ENCODE measurements around the gene LGR4. TPM values are rescaled to one million over a fixed set of nuclear protein-coding genes. Genes with fewer than 3 reads are reported as not detected.

Gene LGR4
- 3.3 TPM in 2 replicates for total RNA-seq
- 3.1 TPM for total RNA-seq (2013)
- 0.92 and 1.9 TPM in 2 replicates for polyA plus RNA-seq
- 3.1 and 3.4 TPM in 2 replicates for polyA minus RNA-seq

- H2AFZ ChIP-seq (ENCODE audit: insufficient read depth, low read depth, low read length, poor library complexity, severe bottlenecking): peak within 1 kb of the TSS; percentile 71
- ChIA-PET POLR2A (no interaction called here), CTCF (interaction anchor here (0.7 to 2.5 kb wide), 6 partner anchors 10 to 289 kb away, joined by 3 to 13 read pairs (median 4); no protein-coding TSS in a partner anchor)
- peak within 1 kb of the TSS; percentile 70 for H3K9ac ChIP-seq (ENCODE audit: low read length)
- peak within 1 kb of the TSS; percentile 94 for H3K4me2 ChIP-seq (replicated peaks; ENCODE audit: low read depth, low read length, poor library complexity, severe bottlenecking)
- ATAC-seq (ENCODE audit: low read depth) (peak; percentile 88), DNase-seq (peak; percentile 80)
- WGBS (ENCODE audit: insufficient coverage): under 1% methylated on average over 50 of the region's 57 CpGs
- intact Hi-C loops (cut with micrococcal nuclease): loop anchor here (1.0 to 2.0 kb wide), 2 partner anchors 34 to 110 kb away; partner anchors contain the start of genes CCDC34 and LIN7C
- H3K27me3 ChIP-seq (replicated peaks in 1 of 4; ENCODE audit: control extremely low read depth in 1 of 4, control insufficient read depth in 3 of 4, insufficient read depth in 4 of 4, low read length in 3 of 4): peaks cover 0 to 8% (median 0%) of the 10 kb centered on the region in 4 experiments
- Mint-ChIP-seq H3K9me3 (ENCODE audit: insufficient read depth) (no peaks in the 10 kb centered on the region), H3K4me3 (peak within 1 kb of the TSS; percentile 92), H3K27me3 (peaks cover 4% of the 10 kb centered on the region), H3K4me1 (peaks cover 22% of the 10 kb centered on the region), H3K27ac (peak within 1 kb of the TSS; percentile 63)
- H3K4me1 ChIP-seq (ENCODE audit: control insufficient read depth in 2 of 2, insufficient read depth in 2 of 2, low read length in 2 of 2): peaks cover 11% of the 10 kb centered on the region in 2 donors
- no peaks in the 10 kb centered on the region for H4K20me1 ChIP-seq (ENCODE audit: control insufficient read depth, insufficient read depth, low read length, poor library complexity, severe bottlenecking)
- no peak within 1 kb of the TSS for H3K27ac ChIP-seq (ENCODE audit: low read length in 2 of 2)
- H3K4me3 ChIP-seq (ENCODE audit: control extremely low read depth in 1 of 5, extremely low read depth in 1 of 5, insufficient read depth in 1 of 5, low read depth in 2 of 5, low read length in 4 of 5): peak within 1 kb of the TSS; percentile 52 to 72 (median 66)
- no peaks in the 10 kb centered on the region for H3K79me2 ChIP-seq (ENCODE audit: control insufficient read depth, insufficient read depth, low read length)
- no peaks in the 10 kb centered on the region for H3K9me3 ChIP-seq (ENCODE audit: control extremely low read depth in 1 of 3, control insufficient read depth in 2 of 3, insufficient read depth in 1 of 3, low read length in 2 of 3)
- TF ChIP-seq CTCF (IDR thresholded peaks at IDR 0.05): no peak
- TF ChIP-seq EZH2 (IDR thresholded peaks at IDR 0.05; ENCODE audit: borderline replicate concordance, insufficient read depth, low read depth, low read length, poor library complexity, severe bottlenecking): no peak
- no peaks in the 10 kb centered on the region for H3K36me3 ChIP-seq (replicated peaks in 1 of 2; ENCODE audit: control extremely low read depth in 1 of 2, control insufficient read depth in 1 of 2, extremely low read depth in 1 of 2, insufficient read depth in 2 of 2, low read length in 1 of 2)
These were observed at the start of gene LGR4 for GRCh38 chr11:27472398-27473016. LGR4 (minus strand) TSS chr11:27472790; CDS start chr11:27472302, 488 bp downstream.

GRCh38 chr11:27520226-27520625 lies 47.6 kb upstream of the LGR4 start:
- H3K9me3 ChIP-seq (ENCODE audit: control extremely low read depth in 1 of 3, control insufficient read depth in 2 of 3, insufficient read depth in 1 of 3, low read length in 2 of 3): peaks cover 0 to 3% (median 2%) of the 10 kb centered on the region in 3 donors
- DNase-seq (no peak), ATAC-seq (ENCODE audit: low read depth) (no peak)
- H3K27me3 ChIP-seq (replicated peaks in 1 of 4; ENCODE audit: control extremely low read depth in 1 of 4, control insufficient read depth in 3 of 4, insufficient read depth in 4 of 4, low read length in 3 of 4): no peaks in the 10 kb centered on the region
- no peak overlapping the region for H3K27ac ChIP-seq (ENCODE audit: low read length in 2 of 2)
- H3K4me3 ChIP-seq (ENCODE audit: control extremely low read depth in 1 of 5, extremely low read depth in 1 of 5, insufficient read depth in 1 of 5, low read depth in 2 of 5, low read length in 4 of 5): no peak overlapping the region
- H3K79me2 ChIP-seq (ENCODE audit: control insufficient read depth, insufficient read depth, low read length): no peaks in the 10 kb centered on the region
- Mint-ChIP-seq H3K27ac (no peak overlapping the region), H3K9me3 (ENCODE audit: insufficient read depth) (no peaks in the 10 kb centered on the region), H3K27me3 (peaks cover 21% of the 10 kb centered on the region), H3K4me1 (no peaks in the 10 kb centered on the region), H3K4me3 (no peak overlapping the region)
- intact Hi-C loops (cut with micrococcal nuclease): no loop called here
- H4K20me1 ChIP-seq (ENCODE audit: control insufficient read depth, insufficient read depth, low read length, poor library complexity, severe bottlenecking): no peaks in the 10 kb centered on the region
- CTCF ChIA-PET: interaction anchor here (1.5 kb wide), 1 partner anchor 25 kb away, joined by 3 read pairs; no protein-coding TSS in a partner anchor
- no peak overlapping the region for H3K9ac ChIP-seq (ENCODE audit: low read length)
- H3K4me1 ChIP-seq (ENCODE audit: control insufficient read depth in 2 of 2, insufficient read depth in 2 of 2, low read length in 2 of 2): no peaks in the 10 kb centered on the region
- POLR2A ChIA-PET: no interaction called here
- no peak overlapping the region for H2AFZ ChIP-seq (ENCODE audit: insufficient read depth, low read depth, low read length, poor library complexity, severe bottlenecking)
- TF ChIP-seq CTCF (IDR thresholded peaks at IDR 0.05) (no peak), EZH2 (IDR thresholded peaks at IDR 0.05; ENCODE audit: borderline replicate concordance, insufficient read depth, low read depth, low read length, poor library complexity, severe bottlenecking) (no peak)
- H3K36me3 ChIP-seq (replicated peaks in 1 of 2; ENCODE audit: control extremely low read depth in 1 of 2, control insufficient read depth in 1 of 2, extremely low read depth in 1 of 2, insufficient read depth in 2 of 2, low read length in 1 of 2): no peaks in the 10 kb centered on the region
- whole genome bisulfite sequencing (ENCODE audit: insufficient coverage): no CpG with 5 or more reads among the region's 3 CpGs
- no peak overlapping the region for H3K4me2 ChIP-seq (replicated peaks; ENCODE audit: low read depth, low read length, poor library complexity, severe bottlenecking)
